DND-41 (cell line): Measurements from ENCODE around the gene HMX1.

Experiments used
- ATAC-seq: fragments of 200-7000 bp; cut with Tn5 transposase; 3 replicates; pipeline ENCODE4 v1.9.1; 2021; ENCODE audit warnings: low read depth; ENCODE audit not compliant: insufficient read depth
- DNase-seq: peaks from one replicate; pipeline ENCODE4 v3.0.0-alpha.2; 2020
- H2AFZ ChIP-seq: 2 replicates; pipeline ENCODE4 v1.6.0; 2012; ENCODE audit warnings: low read depth, low read length
- H3K27ac ChIP-seq: 2 replicates; pipeline ENCODE4 v1.5.1; 2012; ENCODE audit warnings: low read length, inconsistent platforms
- H3K27me3 ChIP-seq: fragments of 200-600 bp; sonication (generic); 2 replicates; pipeline ENCODE4 v1.6.0; 2012; ENCODE audit warnings: low read length, mild to moderate bottlenecking, inconsistent platforms; ENCODE audit not compliant: insufficient read depth, poor library complexity
- H3K36me3 ChIP-seq: 2 replicates; pipeline ENCODE4 v1.5.1; 2012; ENCODE audit warnings: low read length, inconsistent platforms; ENCODE audit not compliant: insufficient read depth
- H3K4me1 ChIP-seq: 2 replicates; pipeline ENCODE4 v1.5.1; 2012; ENCODE audit warnings: mild to moderate bottlenecking, low read length; ENCODE audit not compliant: insufficient read depth
- H3K4me2 ChIP-seq: 2 replicates; pipeline ENCODE4 v1.6.0; 2012; ENCODE audit warnings: mild to moderate bottlenecking, moderate library complexity, low read length, inconsistent platforms; ENCODE audit not compliant: insufficient read depth
- H3K4me3 ChIP-seq, 2 experiments: fragments of 200-600 bp in 1 of 2; shearing (Covaris generic) in 1 of 2; 2 replicates each; pipeline ENCODE4 v1.5.1; 2012 to 2016; ENCODE audit warnings: inconsistent platforms in 2 of 2, low read length in 2 of 2, mild to moderate bottlenecking in 2 of 2, low read depth in 1 of 2, moderate library complexity in 1 of 2
- H3K79me2 ChIP-seq: 2 replicates; pipeline ENCODE4 v1.6.0; 2012; ENCODE audit warnings: low read length, inconsistent platforms; ENCODE audit not compliant: insufficient read depth
- H3K9ac ChIP-seq: 2 replicates; pipeline ENCODE4 v1.6.0; 2012; ENCODE audit warnings: low read depth, mild to moderate bottlenecking, inconsistent platforms, low read length, moderate library complexity
- H3K9me3 ChIP-seq: 2 replicates; pipeline ENCODE4 v1.5.1; 2012; ENCODE audit warnings: low read length, moderate library complexity, mild to moderate bottlenecking, inconsistent platforms; ENCODE audit not compliant: insufficient read depth, severe bottlenecking
- H4K20me1 ChIP-seq: 2 replicates; pipeline ENCODE4 v1.6.0; 2012; ENCODE audit warnings: low read length; ENCODE audit not compliant: insufficient read depth
- CTCF ChIP-seq: IDR thresholded peaks from 2 replicates; pipeline ENCODE4 v1.5.1; 2012; ENCODE audit warnings: borderline replicate concordance, low read length, moderate library complexity, mild to moderate bottlenecking; ENCODE audit not compliant: poor library complexity, severe bottlenecking; ENCODE audit errors: extremely low read depth
- EZH2 ChIP-seq: IDR thresholded peaks from 3 replicates; pipeline ENCODE4 v1.6.1; 2012; ENCODE audit warnings: borderline replicate concordance, low read depth, mild to moderate bottlenecking, moderate library complexity, low read length, inconsistent platforms; ENCODE audit not compliant: severe bottlenecking

The HMX1 gene

GRCh38 chr4:8836664-8837171 is 34.9 kb downstream of the HMX1 start:
- no peaks in the 10 kb centered on the region for H3K36me3 ChIP-seq
- H3K4me3 ChIP-seq, result no peak overlapping the region
- H3K4me1 ChIP-seq, result no peaks in the 10 kb centered on the region
- no peak overlapping the region for H3K27ac ChIP-seq
- H2AFZ ChIP-seq, result no peak overlapping the region
- H3K27me3 ChIP-seq, result no peaks in the 10 kb centered on the region
- H3K9me3 ChIP-seq, result no peaks in the 10 kb centered on the region
- H3K4me2 ChIP-seq, result no peak overlapping the region
- H3K9ac ChIP-seq, result no peak overlapping the region
- no peak for TF ChIP-seq CTCF
- H3K79me2 ChIP-seq, result no peaks in the 10 kb centered on the region
- 0 out of 2 replicates have a peak, but pooled peaks cover 3% of the 10 kb centered on the region for H4K20me1 ChIP-seq
- DNase-seq (no peak), ATAC-seq (no peak)

- Histone ChIP-seq H3K9ac (no peak overlapping the region), H3K79me2 (no peaks in the 10 kb centered on the region), H3K9me3 (no peaks in the 10 kb centered on the region), H3K4me2 (no peak overlapping the region), H4K20me1 (0 out of 2 replicates have a peak, but pooled peaks cover 3% of the 10 kb centered on the region), H3K27ac (no peak overlapping the region), H3K27me3 (no peaks in the 10 kb centered on the region), H2AFZ (no peak overlapping the region), H3K4me3 (no peak overlapping the region), H3K36me3 (no peaks in the 10 kb centered on the region), H3K4me1 (no peaks in the 10 kb centered on the region)
- TF ChIP-seq CTCF (no peak), EZH2 (no peak)
- DNase-seq (no peak), ATAC-seq (no peak)
Observed at GRCh38 chr4:8835521-8836365, 35.9 kb downstream of the HMX1 start.

- no peak for ATAC-seq
- Histone ChIP-seq H3K9me3 (no peaks in the 10 kb centered on the region), H3K4me1 (no peaks in the 10 kb centered on the region), H2AFZ (no peak overlapping the region), H3K27me3 (no peaks in the 10 kb centered on the region), H3K4me3 (no peak overlapping the region), H3K36me3 (no peaks in the 10 kb centered on the region), H3K9ac (no peak overlapping the region), H3K27ac (no peak overlapping the region), H4K20me1 (0 out of 2 replicates have a peak, but pooled peaks cover 3% of the 10 kb centered on the region), H3K79me2 (no peaks in the 10 kb centered on the region), H3K4me2 (no peak overlapping the region)
- no peak for DNase-seq
- TF ChIP-seq EZH2 (no peak), CTCF (no peak)
Observed at GRCh38 chr4:8834681-8835220, 36.9 kb downstream of the HMX1 start.
